GM04504 (cell line): ENCODE measurements around the gene CLEC17A.

Source experiments
- DNase-seq: peaks from one replicate; pipeline ENCODE4 v3.0.0-alpha.2; 2012; ENCODE audit warnings: low read depth

The CLEC17A gene

DNA sequence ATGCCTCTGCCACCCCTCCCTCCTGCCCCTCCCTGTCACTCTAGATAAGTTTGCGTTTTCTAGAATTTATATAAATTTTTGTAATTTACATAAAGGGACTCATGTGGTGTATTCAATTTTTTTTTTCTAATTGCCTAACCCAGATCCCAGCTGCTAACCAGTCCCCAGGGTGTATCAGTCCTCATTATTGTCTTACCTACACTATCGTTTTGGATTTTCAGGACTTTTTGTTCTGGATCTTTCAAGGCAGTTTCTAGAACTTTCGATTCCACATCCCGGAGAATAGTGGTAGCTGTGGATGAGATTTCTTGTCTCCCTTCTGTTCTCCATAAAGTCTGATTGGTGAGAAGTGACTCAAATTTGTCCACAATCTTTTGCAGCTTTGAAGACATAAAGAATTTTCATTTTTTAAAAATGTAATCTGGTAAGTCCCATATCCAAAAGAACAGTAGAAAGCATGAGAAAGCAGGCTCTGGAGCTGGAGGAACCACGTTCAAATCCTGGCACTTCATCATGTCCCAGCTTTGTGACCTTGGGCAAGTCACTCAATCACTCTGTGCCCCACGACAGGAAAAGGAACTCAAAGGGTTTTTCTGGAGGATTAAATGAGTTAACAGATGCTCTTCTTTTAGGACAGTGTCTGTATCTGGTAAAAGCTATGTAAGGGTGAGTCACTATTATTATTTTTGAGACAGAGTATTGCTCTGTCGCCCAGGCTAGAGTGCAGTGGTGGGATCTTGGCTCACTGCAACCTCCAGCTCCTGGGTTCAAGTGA is 72.1 kb downstream of the CLEC17A start:
- DNase-seq: no peak

DNA sequence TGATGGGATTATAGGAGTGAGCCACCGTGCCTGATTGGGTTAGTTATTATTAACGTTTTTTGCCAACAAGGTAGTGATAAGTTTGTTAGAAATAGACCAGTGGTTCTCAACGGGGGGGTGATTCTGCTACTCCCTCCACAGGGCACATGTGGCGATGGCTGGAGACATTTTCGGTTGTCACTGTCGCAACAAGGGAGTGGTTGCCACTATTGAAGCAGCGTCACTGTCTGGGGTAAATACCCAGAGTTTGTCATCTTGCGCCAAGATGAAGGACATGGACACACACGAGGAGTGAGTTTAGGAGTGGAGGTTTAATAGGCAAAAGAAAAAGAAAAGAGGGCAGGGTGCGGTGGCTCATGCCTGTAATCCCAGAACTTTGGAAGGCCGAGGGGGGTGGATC is 72.8 kb downstream of the CLEC17A start:
- DNase-seq: no peak

DNA sequence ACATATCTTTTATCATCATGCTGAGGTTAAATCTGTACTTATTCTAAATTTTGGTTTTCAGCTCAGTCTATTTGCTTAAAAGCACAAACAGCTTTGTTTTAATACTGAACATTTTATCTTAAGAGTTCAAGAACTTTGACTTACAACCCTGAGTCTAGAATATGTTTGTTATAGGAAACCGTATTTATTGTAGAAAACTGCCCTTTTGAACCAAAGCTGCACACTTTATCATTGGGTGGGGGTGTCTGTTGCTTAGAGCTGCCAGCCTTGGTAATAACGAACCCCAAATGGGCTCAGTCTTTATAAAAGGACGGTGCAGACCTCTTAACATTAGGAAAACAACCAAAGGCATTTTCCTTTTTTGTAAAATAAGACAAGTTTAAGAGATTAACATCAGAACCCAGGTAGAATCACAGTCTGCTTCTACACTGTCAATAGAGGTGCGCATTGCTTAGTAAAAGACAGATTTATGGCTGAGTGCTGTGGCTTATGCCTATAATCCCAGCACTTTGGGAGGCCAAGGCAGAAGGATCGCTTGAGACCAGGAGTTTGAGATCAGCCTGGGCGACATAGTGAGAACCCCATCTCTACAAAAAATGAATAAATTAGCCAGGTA is 77.1 kb downstream of the CLEC17A start:
- no peak for DNase-seq

DNA sequence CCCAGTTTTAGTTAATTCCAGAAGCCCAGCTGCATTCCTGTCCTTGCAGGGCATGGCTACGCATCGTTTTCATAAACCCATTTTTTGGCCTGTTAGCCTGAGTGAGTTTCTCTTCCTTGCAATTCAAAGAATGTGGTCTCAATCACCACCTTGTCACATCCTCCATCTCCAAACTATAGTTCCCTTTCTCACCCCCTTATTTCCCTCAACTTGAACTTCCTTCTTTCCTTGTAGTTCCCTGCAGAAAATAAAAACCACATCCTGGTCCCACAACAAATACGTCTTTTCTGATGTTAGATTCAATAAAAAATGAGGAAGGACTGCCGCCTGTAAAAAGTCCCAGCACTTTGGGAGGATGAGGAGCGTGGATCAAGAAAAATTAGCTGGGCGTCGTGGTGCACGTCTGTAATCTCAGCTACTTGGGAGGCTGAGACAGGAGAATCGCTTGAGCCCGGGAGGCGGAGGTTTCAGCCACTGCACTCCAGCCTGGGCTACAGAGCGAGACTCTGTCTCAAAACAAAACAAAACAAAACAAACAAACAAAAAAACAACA is 78.6 kb downstream of the CLEC17A start:
- DNase-seq: no peak
